NCI-H1105 treated with DMSO at 0.1 percent for 48 hours (cell line): ENCODE data around the gene PPARD.
A peak's percentile ranks its signal among the peaks of the same experiment; 100 is the strongest.

Experiments
- DNase-seq: peaks from one replicate; lab custom pipeline; 2025; lab: John Stamatoyannopoulos, UW

Gene PPARD

DNA sequence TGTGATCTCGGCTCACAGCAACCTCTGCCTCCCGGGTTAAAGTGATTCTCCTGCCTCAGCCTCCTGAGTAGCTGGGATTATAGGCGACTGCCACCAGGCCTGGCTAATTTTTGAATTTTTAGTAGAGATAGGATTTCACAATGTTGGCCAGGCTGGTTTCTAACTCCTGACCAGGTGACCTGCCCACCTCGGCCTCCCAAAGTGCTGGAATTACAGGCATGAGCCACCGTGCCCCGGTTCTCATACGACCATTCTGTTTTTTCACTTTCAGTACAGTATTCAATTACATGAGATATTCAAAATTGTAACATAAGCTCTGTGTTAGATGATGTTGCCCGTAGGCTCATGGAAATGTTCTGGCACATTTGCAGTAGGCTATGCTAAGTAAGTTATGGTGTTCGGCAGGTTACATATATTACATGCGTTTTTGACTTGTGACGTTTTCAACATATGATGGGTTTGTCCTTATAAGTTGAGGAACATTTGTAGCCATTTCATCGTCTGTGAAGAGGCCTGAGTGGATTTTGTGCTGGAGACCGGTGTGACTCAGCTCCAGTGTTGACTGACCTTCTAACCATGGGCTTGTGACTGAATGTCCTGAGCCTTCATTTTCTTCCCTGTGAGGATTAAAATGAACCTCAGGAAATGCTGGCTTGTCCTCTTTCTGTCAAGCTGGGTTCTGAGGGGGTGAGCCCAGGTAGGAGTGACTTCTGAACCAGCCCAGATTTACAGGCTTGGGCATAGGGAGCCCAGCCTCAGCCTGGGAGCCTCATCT is 12.2 kb downstream of the PPARD start:
- DNase-seq = no peak

DNA sequence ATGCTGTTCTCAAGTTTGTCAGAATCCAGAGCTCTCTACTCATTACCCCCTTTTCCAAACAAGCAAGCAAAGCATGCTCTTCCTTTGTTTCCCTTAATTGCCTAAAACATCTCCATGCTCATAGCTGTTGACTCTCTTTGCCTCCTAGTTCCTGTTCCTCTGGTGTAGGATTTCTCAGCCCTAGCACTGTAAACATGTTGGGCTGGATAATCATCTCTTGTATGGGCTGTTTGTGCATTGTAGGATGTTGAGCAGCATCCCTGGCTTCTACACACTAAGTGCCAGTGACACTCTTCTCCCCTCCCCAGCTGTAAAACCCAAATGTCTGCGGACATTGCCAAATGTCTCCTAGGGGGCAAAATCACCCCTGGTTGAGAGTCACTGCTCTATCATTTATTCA is 14.0 kb downstream of the PPARD start:
- DNase-seq = no peak

DNA sequence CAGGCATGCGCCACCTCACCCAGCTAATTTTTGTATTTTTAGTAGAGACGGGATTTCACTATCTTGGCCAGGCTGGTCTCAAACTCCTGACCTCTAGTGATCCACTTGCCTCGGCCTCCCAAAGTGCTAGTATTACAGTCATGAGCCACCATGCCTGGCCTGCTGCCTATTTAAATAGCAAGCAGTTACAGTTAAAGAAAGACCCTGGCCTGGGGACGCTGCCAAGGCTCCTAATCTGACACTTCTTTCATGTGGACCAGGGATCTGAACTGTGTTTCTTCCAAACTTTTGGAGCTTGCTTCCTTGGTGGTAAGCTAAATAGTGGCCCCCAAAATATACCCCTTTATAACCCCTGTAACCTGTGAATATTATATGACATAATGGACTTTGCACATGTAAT is 15.3 kb downstream of the PPARD start:
- DNase-seq = no peak

DNA sequence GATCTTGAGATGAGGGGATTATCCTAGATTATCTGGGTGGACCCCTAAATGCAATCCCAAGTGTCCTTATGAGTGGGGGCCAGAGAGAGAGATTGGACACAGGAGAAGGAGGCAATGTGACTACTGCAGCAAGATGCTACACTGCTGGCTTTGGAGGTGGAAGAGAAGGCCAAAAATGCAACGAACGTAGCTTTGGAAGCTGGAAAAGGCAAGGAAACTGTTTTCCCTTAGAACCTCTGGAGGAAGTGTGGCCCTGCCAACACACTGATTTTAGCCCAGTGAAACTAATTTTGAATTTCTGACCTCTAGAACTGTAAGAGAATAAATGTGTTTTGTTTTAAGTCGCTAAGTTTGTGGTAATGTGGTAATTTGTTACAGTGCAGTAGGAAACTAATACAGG is 15.7 kb downstream of the PPARD start:
- no peak for DNase-seq

DNA sequence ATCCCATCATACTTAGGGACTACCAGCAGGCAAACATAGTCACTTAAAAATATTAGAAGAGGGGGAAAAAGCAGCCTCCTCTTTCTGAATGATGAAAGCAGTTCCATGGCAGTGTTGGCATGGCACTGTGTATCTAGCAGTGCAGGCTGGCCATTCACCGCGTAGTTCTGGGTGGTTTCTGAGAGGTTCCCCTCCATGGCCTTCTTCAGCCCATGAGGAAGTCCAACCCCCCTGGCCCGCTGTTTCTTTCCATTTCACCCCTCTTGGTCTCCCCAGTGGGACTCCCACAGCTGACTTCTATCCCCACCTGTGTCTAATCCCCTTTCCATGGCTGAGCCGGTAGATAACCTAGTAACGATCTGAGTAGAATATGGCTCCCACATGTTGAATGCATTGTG is 17.0 kb downstream of the PPARD start:
- DNase-seq = no peak

DNA sequence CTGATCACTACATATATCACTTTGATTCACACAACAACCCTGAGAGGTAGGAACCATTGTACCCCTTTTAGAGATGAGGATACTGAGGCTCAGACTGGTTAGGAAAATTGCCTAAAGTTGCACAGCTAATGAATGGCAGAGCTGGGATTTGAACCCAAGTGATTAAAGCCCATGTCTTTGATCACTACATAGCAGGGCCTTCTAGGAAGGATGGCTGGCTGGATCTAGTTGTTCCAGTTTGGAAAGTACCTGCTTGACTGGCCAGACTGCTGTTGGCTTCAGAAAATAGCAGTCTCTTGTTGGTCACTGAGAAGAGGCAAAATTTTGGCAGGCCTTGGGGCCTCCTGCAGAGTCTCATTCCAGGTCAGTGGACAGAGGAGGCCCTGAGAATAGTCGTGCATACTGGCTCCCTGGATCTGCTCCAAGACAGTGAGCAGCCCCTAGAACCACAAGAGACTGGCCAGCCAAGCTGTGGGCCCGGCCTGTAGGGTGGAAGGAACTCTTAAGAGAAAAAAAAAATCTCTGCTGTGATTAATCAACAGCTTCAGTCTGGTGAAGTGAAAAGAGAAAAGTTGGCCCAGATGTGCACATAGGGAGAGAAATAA is 17.5 kb downstream of the PPARD start:
- DNase-seq = no peak

DNA sequence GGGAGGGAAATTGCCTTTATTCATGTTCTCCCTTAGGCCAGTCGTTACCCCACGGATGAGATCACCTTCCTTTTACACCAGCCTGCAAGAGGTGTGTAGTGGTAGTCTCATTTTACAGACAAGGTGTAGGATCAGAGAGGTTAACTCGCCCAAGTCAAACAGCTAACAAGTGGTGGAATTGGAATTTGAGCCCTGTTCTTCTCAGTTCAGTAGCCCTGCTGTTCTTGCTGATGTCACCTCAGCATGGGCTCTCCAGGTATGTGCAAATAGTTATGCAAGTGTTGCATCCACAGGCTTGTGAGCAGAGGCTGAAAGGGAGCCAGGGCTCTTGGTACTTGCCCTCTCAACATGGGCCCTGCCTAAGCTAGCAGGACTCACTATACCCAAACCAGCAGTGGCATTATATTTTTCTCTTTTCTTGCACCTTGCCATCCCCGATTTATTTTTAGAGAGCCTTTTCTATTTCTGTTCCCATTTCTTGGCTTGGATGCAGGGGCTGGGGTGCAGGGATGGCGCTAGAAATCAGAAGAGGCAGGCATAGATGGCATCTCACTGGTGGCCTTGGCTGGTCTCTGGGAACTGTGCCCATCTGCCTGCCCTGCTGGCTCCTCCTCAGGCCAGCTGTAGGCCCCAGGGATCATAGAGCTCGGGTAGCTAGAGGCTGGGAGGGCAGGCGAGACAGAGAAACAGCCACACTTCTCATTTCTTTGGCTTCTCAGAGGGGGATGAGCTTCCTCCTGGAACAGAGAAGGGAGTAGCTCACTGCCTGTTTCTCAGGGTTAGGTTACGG is 18.2 kb downstream of the PPARD start:
- no peak for DNase-seq

DNA sequence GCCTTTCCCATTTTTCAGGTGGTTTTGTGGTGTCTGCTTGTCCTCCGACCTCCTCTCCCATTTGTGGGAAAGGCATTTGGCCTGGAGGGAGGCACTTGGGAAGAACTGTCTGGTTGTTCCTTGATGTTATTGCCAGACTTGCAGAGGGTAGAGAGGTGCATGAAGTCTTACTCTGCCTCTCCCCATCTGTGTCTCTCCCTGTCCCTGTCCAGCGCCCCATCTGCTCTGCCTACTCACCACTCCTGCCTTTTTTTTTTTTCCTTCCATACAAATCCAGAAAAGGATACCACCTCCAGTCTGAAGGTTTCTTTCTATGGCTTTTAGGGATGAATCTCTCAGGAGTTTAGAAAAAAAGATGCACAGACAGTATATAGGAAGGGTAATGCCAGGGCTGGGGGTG is 19.8 kb downstream of the PPARD start:
- no peak for DNase-seq

DNA sequence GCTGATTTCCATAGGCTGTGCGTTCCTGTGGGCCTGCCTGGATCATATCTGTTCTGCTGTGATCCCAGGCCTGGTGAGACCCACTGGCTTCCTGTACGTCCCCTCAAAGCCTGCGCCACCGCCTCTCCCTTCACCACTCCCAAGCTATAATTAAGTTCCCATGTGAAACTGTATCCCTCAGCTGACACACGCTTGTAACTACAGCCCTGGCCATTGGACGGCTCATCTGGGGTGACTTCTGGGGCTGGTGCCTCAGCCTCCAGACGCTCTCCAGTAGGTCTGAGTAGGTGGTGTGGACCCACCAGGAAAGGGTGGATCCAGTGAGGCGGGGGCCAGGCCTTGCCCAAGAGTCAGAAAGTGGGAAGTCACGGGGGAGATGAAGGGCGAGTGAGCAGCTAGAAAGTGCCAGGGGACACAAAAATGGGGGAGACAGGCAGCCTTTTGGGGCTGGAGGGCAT is 21.0 kb downstream of the PPARD start:
- DNase-seq = peak; percentile 53

DNA sequence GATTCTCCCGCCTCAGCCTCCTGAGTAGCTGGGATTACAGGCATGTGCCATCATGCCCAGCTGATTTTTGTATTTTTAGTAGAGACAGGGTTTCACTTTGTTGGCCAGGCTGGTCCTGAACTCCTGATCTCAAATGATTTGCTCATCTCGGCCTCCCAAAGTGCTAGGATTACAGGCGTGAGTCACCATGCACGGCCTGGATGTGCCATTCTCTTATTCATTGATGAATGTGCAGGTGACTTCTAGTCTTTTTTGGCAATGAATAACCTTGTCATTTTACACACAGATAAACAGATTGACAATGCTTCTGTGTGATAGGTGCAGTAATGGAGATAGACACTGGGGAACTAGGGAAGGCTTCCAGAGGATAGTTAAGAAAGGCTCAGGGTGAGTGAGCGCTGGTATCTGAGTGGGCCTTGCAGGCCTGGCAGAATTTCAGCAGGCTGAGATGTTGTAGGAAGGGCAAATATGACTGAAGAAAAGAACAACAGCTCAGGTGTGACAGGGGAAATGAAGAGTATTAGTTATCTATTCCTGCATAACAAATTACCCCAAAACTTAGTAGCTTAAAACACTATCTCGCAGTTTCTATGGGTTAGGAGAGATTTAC is 23.3 kb downstream of the PPARD start:
- no peak for DNase-seq

DNA sequence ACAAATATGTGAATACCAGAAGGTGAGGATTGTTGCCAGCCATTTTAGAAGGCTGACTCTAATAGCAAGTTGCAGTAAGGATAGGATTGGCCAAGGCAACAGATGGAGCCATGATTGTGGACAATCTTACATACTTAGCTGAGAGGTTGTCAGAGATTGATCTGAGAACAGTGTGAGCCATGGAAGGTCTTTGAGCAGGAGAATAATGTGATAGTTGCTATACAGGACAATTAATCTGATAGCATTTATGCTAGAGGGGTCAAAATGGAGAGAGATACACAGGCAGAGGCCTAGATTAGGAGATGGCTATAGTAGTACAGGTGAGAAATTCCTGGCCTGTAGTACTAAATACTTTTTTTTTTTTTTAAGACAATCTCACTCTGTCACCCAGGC is 23.8 kb downstream of the PPARD start:
- no peak for DNase-seq

DNA sequence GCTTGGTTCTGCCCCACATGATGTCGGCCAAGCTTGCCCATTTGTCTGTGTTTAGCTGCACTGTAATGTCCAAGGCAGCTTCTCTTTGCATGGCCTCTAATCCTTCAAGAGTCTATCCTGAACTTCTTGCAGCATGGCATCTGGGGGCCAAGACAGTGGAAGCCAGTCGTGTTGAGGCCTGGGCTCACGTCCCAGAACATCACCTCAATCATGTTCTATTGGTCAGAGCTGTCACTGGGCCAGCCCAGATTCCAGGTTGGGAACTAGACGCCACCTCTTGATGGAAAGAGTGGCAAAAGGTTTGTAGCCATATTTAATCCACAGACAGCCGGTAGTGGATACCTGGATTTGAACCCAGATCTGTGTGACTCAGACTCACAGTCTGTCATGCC is 25.3 kb downstream of the PPARD start:
- no peak for DNase-seq

DNA sequence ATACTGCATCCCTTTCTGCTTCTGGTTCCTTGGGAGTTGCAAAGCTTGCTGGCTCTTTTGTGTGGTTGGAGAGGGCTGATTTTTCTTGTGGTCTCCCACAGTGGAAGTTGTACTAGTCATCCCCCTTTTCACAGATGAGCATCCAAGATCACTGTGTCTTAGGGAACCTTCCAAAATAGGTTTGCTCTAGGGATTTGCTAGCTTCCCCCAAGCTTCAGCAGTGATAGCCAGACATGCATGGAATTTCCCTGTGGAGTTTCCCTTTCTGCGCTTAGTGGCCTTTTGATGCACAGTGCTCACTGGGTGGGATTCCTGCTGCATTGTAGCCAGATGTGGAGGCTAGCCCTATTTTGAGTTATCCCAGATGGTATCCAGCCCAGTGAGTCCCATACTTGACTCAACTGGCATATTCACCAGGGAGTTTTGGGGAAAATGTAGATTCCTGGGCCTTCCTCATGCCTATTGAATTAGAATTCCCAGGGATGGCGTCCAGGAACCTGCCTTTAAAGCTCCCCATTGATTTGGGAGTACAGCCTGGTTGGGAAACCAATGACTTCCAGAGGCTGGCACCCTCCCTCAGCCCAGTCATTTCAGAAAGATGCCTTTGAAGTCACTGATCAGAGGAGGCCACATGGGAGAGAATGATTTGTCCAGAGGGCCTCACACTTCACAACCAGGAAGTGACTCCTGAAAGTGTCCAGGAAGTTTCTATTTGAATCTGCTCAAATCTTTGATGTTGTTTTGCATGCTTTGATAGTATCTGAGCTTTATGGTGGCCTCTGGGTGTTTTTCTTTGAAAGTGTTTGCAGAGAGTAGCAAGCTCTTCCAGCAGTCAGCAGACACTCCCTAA is 25.9 kb downstream of the PPARD start:
- no peak for DNase-seq

DNA sequence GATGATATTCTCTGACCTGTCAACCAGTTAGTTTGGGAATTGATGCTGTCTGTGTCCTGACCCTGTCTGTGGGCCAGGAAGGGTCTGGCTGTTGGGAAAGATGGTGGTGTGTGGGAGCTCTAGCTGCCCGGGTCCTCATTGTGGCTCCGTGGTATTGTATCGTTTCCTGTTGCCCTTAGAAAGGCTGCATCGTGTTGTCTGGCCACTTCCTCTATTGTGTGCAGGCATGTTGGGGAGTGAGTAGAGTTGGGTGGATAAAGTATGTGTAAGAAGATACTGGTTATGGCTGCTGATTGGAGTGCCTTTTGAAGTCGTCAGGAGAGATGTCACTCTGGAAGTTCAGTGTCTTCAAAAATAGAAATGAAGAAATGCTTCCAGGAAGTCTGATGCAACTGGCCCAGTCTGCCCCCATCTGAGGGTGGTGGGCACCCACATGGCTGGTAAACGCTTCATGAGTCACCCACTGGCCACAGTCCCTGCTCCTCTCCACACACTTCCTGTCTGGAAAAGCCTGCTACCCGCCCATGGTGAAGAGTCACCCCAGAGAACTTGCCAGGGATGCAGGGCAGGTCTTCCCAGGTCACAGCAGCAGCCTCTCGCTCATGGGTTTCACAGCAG is 27.9 kb downstream of the PPARD start:
- DNase-seq = no peak

DNA sequence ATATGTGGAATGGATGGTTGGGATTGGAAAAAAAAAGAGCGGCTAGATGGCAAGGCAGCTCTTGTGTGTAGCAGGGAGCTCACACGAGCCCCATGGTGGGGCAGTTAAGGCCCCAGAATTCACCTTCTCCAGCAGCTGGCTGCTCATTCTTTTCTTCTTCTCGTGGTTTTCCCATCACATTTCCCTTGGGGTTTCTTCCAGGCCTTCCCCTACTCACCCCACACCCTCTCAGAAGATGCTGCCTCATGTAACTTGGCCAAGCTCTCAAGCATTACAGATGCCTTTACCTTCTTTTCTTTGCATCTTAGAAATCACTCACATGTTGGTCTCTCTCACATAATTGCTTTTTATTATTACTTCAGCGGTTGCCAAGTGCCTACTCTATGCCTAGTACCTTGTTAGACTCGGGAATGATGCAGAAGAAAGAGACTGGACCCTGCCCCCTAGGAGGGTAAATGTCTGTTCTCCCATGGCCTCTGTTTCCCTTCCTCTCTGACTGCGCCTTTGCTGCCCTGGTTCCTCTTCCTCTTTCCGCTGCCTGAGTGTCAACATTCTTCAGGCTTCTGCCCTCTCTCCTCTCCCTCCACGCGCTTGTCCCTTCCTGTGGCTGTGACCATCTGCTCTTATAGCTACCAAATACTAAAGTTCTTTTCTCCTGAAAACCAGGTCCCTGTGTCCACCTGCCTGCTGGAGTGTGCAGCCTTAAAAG is 28.6 kb downstream of the PPARD start:
- no peak for DNase-seq

DNA sequence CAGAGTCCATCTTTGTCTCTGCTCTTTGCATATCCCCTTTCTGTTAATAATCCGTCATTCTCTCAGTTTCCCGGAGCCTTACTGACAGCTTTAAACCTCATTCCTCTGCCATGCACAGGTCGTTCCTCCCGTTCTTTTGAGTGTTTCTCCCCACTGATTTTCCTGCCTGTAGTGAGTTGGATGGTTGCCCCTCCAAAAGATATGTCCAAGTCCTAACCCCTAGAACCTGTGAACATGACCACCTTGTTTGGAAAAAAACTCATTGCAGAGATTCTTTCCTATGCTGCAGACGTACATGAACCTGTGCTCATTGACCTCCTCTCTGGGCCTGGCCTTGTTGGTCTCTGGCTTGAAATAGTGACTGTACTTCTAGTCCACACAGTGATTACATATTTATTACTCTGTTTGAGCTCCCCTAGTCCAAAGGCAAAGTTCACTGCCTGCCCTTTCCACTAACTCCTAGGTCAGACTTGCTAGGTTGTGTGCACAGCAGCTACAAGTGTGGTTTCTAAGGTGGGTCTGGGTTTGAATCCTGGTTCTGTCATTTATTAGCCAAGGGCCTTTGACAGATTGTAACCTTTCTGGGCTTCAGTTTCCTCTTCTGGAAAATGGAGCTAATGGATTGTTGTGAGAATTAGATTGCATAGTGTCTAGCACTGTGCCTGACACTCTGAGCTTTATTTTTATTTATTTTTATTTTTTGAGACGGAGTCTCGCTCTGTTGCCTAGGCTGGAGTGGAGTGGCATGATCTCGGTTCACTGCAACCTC is 29.3 kb downstream of the PPARD start:
- DNase-seq = no peak

DNA sequence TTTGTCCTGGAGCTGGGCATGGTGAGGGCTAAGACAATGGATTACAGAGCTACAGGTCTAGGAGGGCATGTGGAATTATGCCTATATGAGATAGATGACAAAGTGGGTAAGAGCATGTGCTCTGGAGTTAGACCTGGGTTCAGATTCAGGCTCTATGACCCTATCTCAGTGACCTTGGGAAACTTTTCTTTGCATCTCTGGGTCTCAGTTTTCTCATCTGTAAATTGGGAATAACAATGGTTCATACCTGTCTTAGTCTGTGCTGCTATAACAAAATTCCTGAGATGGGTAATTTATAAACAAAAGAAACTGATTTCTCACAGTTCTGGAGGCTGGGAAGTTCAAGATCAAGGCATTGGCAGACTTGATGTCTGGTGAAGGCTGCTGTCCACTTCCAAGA is 30.3 kb downstream of the PPARD start:
- no peak for DNase-seq

DNA sequence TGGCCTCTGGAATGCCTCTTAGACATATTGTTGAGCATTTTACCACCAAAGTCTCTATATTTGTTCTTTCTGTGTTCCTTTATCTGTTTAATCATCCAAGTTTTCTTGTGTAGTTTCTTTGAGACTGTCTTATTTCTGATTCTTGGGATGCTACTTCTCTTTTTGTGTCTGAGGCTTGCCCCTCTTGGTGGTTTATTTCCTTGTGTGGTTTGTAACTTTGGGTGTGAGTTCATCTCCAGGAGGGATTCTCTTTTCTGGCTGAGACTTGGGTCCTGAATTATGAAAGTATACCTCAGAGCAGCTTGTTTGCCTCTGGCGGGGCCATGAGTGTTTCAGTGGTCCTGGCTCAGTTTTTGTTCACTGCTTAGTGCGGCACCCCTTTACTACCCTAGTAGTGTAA is 33.9 kb downstream of the PPARD start:
- no peak for DNase-seq

DNA sequence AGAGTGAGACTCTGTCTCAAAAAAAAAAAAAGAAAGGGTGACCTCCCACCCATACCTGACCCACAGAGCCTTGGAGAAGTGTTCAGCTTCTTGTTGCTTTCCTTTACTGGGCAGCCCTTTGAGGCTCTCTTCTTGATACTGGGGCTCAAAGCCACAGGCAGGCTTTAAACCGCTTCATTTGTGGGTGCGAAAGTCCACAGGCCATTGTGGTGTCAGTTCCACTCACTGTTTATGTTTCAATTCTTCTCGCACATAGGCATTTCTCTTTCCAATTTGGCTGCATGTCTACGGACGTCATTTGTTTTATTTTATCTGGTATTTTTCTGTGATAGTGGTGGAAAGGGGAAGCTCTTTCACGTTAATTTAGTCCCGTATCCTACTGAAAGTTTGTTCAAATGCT is 34.6 kb downstream of the PPARD start:
- no peak for DNase-seq

DNA sequence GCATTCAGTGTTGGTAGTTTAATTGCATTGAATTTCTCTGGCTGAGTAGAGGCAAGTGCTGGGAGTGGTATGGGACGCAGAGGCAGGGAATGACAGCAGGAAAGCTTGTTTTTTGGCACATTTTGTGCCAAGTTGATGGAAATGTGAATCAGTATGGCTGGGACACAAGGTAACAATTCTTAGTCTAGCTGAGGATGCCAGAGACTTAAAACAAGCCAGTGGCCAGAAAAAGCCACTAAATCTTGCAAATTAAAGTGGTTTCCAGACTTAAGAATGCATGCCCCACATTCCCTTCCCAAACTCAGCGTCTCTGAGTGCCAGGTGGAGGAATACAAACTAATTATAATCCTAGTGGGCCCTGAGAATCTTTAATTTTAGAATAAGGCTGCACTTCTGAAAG is 35.9 kb downstream of the PPARD start:
- DNase-seq = no peak
